ENCODE data around the gene PCDHA7. TPM values are rescaled to one million over a fixed set of nuclear protein-coding genes. Genes with fewer than 3 reads are reported as not detected.

Gene PCDHA7
- total RNA-seq, 1 experiment from 2014 or later, result 0.48 TPM

GRCh38 chr5:140883373-140883772, 49.3 kb downstream of the PCDHA7 start:
- no peaks in the 10 kb centered on the region for H3K4me1 ChIP-seq (ENCODE audit: insufficient read depth, low read length)
- H3K36me3 Mint-ChIP-seq (ENCODE audit: insufficient read depth in 1 of 3, low read depth in 3 of 3), result peaks cover 3 to 5% (median 4%) of the 10 kb centered on the region in 3 experiments; a peak in 6 of 7 replicates
- H4K8ac ChIP-seq (replicated peaks; ENCODE audit: insufficient read length, low read depth, low read length), result no peak overlapping the region

More at GRCh38 chr5:140883373-140883772, 49.3 kb downstream of the PCDHA7 start:
- Histone ChIP-seq H3K4me2 (ENCODE audit: insufficient read depth, insufficient read length, low read length) (no peak overlapping the region), H3K79me2 (ENCODE audit: insufficient read depth, low read length) (peaks cover 2% of the 10 kb centered on the region; the same call in 1 of the 2 replicates), H3K27ac (ENCODE audit: insufficient read length, low read depth, low read length) (no peak overlapping the region), H2AFZ (ENCODE audit: low read length) (no peak overlapping the region), H3K4ac (ENCODE audit: low read depth, low read length) (no peak overlapping the region), H3K18ac (ENCODE audit: insufficient read length, low read depth, low read length) (no peak overlapping the region), H3K14ac (ENCODE audit: insufficient read depth, low read length) (no peak overlapping the region), H3K23ac (ENCODE audit: insufficient read length, low read depth, low read length) (no peak overlapping the region), H3K79me1 (ENCODE audit: insufficient read depth, low read depth, low read length, poor library complexity, severe bottlenecking) (no peaks in the 10 kb centered on the region), H3T11ph (ENCODE audit: low read length) (no peak overlapping the region), H4K20me1 (ENCODE audit: control insufficient read depth, insufficient read depth, insufficient read length) (no peaks in the 10 kb centered on the region), H3K56ac (ENCODE audit: insufficient read length, low read depth, low read length) (no peak overlapping the region), H3K27me3 (ENCODE audit: insufficient read depth, low read length) (no peaks in the 10 kb centered on the region), H2BK120ac (ENCODE audit: low read depth, low read length, poor library complexity, severe bottlenecking) (no peak overlapping the region), H4K5ac (ENCODE audit: insufficient read length, low read depth, low read length) (no peak overlapping the region), H2BK20ac (ENCODE audit: low read depth, low read length, poor library complexity, severe bottlenecking) (no peak overlapping the region), H2AK5ac (ENCODE audit: insufficient read length, low read length) (no peak overlapping the region), H3K9ac (ENCODE audit: extremely low read depth, insufficient read length, low read length) (no peak overlapping the region), H2BK5ac (ENCODE audit: insufficient read length, low read length) (no peak overlapping the region), H3K9me3 (ENCODE audit: control insufficient read depth, low read depth, low read length) (no peaks in the 10 kb centered on the region), H2BK15ac (ENCODE audit: low read depth, low read length) (no peak overlapping the region), H4K91ac (ENCODE audit: insufficient read length, low read depth, low read length) (no peak overlapping the region), H2BK12ac (ENCODE audit: insufficient read length, low read depth, low read length) (no peak overlapping the region), H3K23me2 (ENCODE audit: insufficient read length, low read depth, low read length, poor library complexity, severe bottlenecking) (peaks cover 2% of the 10 kb centered on the region)
- H3K4me1 Mint-ChIP-seq, result no peaks in the 10 kb centered on the region; a peak in 1 of 4 replicates
- no peaks in the 10 kb centered on the region for H3K9me3 Mint-ChIP-seq
- DNase-seq, result no peak
- no peak overlapping the region for H3K4me3 Mint-ChIP-seq
- no peak overlapping the region for H3K27ac Mint-ChIP-seq
- TF ChIP-seq, protein P1, sequence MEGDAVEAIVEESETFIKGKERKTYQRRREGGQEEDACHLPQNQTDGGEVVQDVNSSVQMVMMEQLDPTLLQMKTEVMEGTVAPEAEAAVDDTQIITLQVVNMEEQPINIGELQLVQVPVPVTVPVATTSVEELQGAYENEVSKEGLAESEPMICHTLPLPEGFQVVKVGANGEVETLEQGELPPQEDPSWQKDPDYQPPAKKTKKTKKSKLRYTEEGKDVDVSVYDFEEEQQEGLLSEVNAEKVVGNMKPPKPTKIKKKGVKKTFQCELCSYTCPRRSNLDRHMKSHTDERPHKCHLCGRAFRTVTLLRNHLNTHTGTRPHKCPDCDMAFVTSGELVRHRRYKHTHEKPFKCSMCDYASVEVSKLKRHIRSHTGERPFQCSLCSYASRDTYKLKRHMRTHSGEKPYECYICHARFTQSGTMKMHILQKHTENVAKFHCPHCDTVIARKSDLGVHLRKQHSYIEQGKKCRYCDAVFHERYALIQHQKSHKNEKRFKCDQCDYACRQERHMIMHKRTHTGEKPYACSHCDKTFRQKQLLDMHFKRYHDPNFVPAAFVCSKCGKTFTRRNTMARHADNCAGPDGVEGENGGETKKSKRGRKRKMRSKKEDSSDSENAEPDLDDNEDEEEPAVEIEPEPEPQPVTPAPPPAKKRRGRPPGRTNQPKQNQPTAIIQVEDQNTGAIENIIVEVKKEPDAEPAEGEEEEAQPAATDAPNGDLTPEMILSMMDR (conservative IDR thresholded peaks at IDR 0.05), result no peak
- H3K27me3 Mint-ChIP-seq (ENCODE audit: low read depth), result no peaks in the 10 kb centered on the region
- WGBS (ENCODE audit: extremely low coverage, insufficient read length, low lambda C conversion rate), result no CpG with 5 or more reads among the region's 41 CpGs

All from H9 (cell line).